A549 (cell line): ENCODE data around the gene TEX29.

Source experiments
- CHD4 ChIP-seq: fragments of 200-600 bp; sonication (generic); IDR thresholded peaks from 2 replicates; pipeline ENCODE4 v1.6.1; 2016; ENCODE audit warnings: antibody characterized with exemption, mild to moderate bottlenecking, borderline replicate concordance
- CTCF ChIP-seq: fragments of >200 bp; sonication (Bioruptor Twin); formaldehyde crosslinking; IDR thresholded peaks from 3 replicates; pipeline ENCODE4 v1.5.1; 2016
- EP300 ChIP-seq, 2 experiments: fragments of >200 bp; sonication (Bioruptor Twin); formaldehyde crosslinking; IDR thresholded peaks; 2 replicates in 1 of 2; 3 replicates in 1 of 2; pipeline ENCODE4 v1.6.1; 2016 to 2017
- ESRRA ChIP-seq: fragments of 150-350 bp; IDR thresholded peaks from 2 replicates; pipeline ENCODE4 v1.6.1; 2014; ENCODE audit warnings: mild to moderate bottlenecking, low read length, borderline replicate concordance
- HOXB5 ChIP-seq: fragments of 250-450 bp; sonication (Bioruptor Pico); IDR thresholded peaks from 2 replicates; pipeline ENCODE4 v1.5.0; 2020; ENCODE audit warnings: mild to moderate bottlenecking, moderate library complexity
- NR3C1 ChIP-seq: fragments of >200 bp; sonication (Bioruptor Twin); formaldehyde crosslinking; IDR thresholded peaks from 3 replicates; pipeline ENCODE4 v1.6.1; 2017
- POLR2A ChIP-seq: IDR thresholded peaks from 2 replicates; pipeline ENCODE4 v1.6.1; 2012; ENCODE audit warnings: mild to moderate bottlenecking, low read length
- RAD21 ChIP-seq, 2 experiments: fragments of >200 bp in 1 of 2; sonication (Bioruptor Twin) in 1 of 2; formaldehyde crosslinking in 1 of 2; IDR thresholded peaks in 1 of 2; conservative IDR thresholded peaks in 1 of 2; 2 replicates in 1 of 2; 3 replicates in 1 of 2; pipeline ENCODE4 v1.6.1; 2012 to 2018; ENCODE audit warnings: inconsistent platforms in 1 of 2
- USF2 ChIP-seq: fragments of 450-650 bp; IDR thresholded peaks from 2 replicates; pipeline ENCODE4 v1.6.1; 2014; ENCODE audit warnings: antibody characterized with exemption
- TF ChIP-seq, protein P1 (sequence below): fragments of 150-350 bp; IDR thresholded peaks from 2 replicates; pipeline ENCODE4 v1.6.1; 2014; ENCODE audit warnings: low read depth, mild to moderate bottlenecking, low read length
- TF ChIP-seq, protein P2 (sequence below): fragments of >200 bp; sonication (Bioruptor Twin); formaldehyde crosslinking; IDR thresholded peaks from 2 replicates; pipeline ENCODE4 v1.6.1; 2016
- TF ChIP-seq, protein P3 (sequence below): IDR thresholded peaks from 2 replicates; pipeline ENCODE4 v1.6.1; 2012

GRCh38 chr13:111298214-111298975 lies 22.0 kb upstream of the TEX29 start:
- TF ChIP-seq POLR2A (no peak), CTCF (no peak), RAD21 (conservative IDR thresholded peaks at IDR 0.05 in 1 of 2, IDR thresholded peaks at IDR 0.05 in 1 of 2) (no peak), EP300 (IDR thresholded peaks at IDR 0.05) (no peak), ESRRA (no peak), USF2 (no peak), CHD4 (no peak), HOXB5 (no peak), NR3C1 (no peak)
- TF ChIP-seq, protein P1, sequence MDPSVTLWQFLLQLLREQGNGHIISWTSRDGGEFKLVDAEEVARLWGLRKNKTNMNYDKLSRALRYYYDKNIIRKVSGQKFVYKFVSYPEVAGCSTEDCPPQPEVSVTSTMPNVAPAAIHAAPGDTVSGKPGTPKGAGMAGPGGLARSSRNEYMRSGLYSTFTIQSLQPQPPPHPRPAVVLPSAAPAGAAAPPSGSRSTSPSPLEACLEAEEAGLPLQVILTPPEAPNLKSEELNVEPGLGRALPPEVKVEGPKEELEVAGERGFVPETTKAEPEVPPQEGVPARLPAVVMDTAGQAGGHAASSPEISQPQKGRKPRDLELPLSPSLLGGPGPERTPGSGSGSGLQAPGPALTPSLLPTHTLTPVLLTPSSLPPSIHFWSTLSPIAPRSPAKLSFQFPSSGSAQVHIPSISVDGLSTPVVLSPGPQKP, result no peak
- TF ChIP-seq, protein P2, sequence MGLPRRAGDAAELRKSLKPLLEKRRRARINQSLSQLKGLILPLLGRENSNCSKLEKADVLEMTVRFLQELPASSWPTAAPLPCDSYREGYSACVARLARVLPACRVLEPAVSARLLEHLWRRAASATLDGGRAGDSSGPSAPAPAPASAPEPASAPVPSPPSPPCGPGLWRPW, result no peak
- TF ChIP-seq, protein P3, sequence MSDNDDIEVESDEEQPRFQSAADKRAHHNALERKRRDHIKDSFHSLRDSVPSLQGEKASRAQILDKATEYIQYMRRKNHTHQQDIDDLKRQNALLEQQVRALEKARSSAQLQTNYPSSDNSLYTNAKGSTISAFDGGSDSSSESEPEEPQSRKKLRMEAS, result no peak
